ENCODE measurements around the gene ROBO3. TPM values are rescaled to one million over a fixed set of nuclear protein-coding genes. Genes with fewer than 3 reads are reported as not detected.

Gene ROBO3
- total and polyA plus RNA-seq, 2 donors (not counting 1 experiment from before 2014, with no cell fraction given), result 1.0 to 7.4 TPM

GRCh38 chr11:124876818-124877630, 11.8 kb downstream of the ROBO3 start:
- Mint-ChIP-seq H3K4me1 (peaks cover 24% of the 10 kb centered on the region), H3K27me3 (peaks cover 71% of the 10 kb centered on the region), H3K27ac (no peak overlapping the region), H3K4me3 (peak overlapping the region; percentile 90), H3K9me3 (ENCODE audit: insufficient read depth) (no peaks in the 10 kb centered on the region)
- TF ChIP-seq EZH2 (IDR thresholded peaks at IDR 0.05; ENCODE audit: borderline replicate concordance, insufficient read depth, low read depth, low read length, poor library complexity, severe bottlenecking) (no peak), CTCF (IDR thresholded peaks at IDR 0.05) (no peak)
- CTCF ChIA-PET, result interaction anchor here (0.6 to 1.3 kb wide), 18 partner anchors 8 to 265 kb away, joined by 3 to 15 read pairs (median 4); partner anchors contain the start of genes CCDC15 and ROBO3
- H4K20me1 ChIP-seq (ENCODE audit: control insufficient read depth, insufficient read depth, low read length, poor library complexity, severe bottlenecking), result no peaks in the 10 kb centered on the region
- no peak overlapping the region for H3K27ac ChIP-seq (ENCODE audit: low read length in 2 of 2)
- H3K27me3 ChIP-seq (replicated peaks in 1 of 4; ENCODE audit: control extremely low read depth in 1 of 4, control insufficient read depth in 3 of 4, insufficient read depth in 4 of 4, low read length in 3 of 4), result peaks cover 0 to 65% (median 20%) of the 10 kb centered on the region in 4 experiments
- H3K79me2 ChIP-seq (ENCODE audit: control insufficient read depth, insufficient read depth, low read length), result no peaks in the 10 kb centered on the region
- H3K9me3 ChIP-seq (ENCODE audit: control extremely low read depth in 1 of 3, control insufficient read depth in 2 of 3, insufficient read depth in 1 of 3, low read length in 2 of 3), result peaks cover 0 to 30% (median 0%) of the 10 kb centered on the region in 3 donors
- POLR2A ChIA-PET, result interaction anchor here (0.8 to 1.2 kb wide), 2 partner anchors 49 to 76 kb away, joined by 4 to 8 read pairs; partner anchors contain the start of gene CCDC15
- 20% methylated on average over 29 of the region's 30 CpGs for WGBS (ENCODE audit: insufficient coverage)
- peak overlapping the region in 4 of 5 experiments; percentile 50 to 77 (median 64) for H3K4me3 ChIP-seq (ENCODE audit: control extremely low read depth in 1 of 5, extremely low read depth in 1 of 5, insufficient read depth in 1 of 5, low read depth in 2 of 5, low read length in 4 of 5)
- intact Hi-C loops (cut with micrococcal nuclease), result loop anchor here (1.0 to 5.0 kb wide), 3 partner anchors 40 to 208 kb away; partner anchors contain the start of gene CCDC15
- DNase-seq (peak; percentile 18), ATAC-seq (ENCODE audit: low read depth) (no peak)
- H3K36me3 ChIP-seq (replicated peaks in 1 of 2; ENCODE audit: control extremely low read depth in 1 of 2, control insufficient read depth in 1 of 2, extremely low read depth in 1 of 2, insufficient read depth in 2 of 2, low read length in 1 of 2), result no peaks in the 10 kb centered on the region
- peak overlapping the region; percentile 98 for H3K4me2 ChIP-seq (replicated peaks; ENCODE audit: low read depth, low read length, poor library complexity, severe bottlenecking)
- H3K9ac ChIP-seq (ENCODE audit: low read length), result peak overlapping the region; percentile 80
- peak overlapping the region; percentile 90 for H2AFZ ChIP-seq (ENCODE audit: insufficient read depth, low read depth, low read length, poor library complexity, severe bottlenecking)
- H3K4me1 ChIP-seq (ENCODE audit: control insufficient read depth in 2 of 2, insufficient read depth in 2 of 2, low read length in 2 of 2), result peaks cover 19 to 22% of the 10 kb centered on the region in 2 donors

DNA sequence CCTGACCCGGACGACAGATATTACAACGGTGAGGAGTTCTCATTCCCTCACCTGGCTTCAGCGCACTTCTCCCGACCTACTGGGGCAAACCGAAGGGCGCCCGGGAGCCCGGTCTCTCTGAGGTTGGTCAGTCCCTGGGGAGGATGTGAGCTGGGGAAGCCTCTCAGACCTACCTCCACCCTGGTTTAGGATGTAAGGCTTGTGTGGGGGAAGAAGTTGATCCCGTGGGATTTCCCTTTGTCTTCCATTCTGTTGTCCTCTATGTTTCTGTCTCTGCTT, 12.3 kb downstream of the ROBO3 start:
- H3K27ac Mint-ChIP-seq, result no peak overlapping the region
- intact Hi-C loops (cut with micrococcal nuclease), result loop anchor here (5.0 kb wide), 2 partner anchors 40 to 75 kb away; partner anchors contain the start of gene CCDC15

More for the DNA sequence above, 12.3 kb downstream of the ROBO3 start:
- H3K4me1 Mint-ChIP-seq, result peaks cover 24% of the 10 kb centered on the region
- Histone ChIP-seq H2AFZ (ENCODE audit: insufficient read depth, low read depth, low read length, poor library complexity, severe bottlenecking) (peak overlapping the region; percentile 90), H3K4me2 (replicated peaks; ENCODE audit: low read depth, low read length, poor library complexity, severe bottlenecking) (peak overlapping the region; percentile 98), H3K27ac (ENCODE audit: low read length in 2 of 2) (no peak overlapping the region), H3K9ac (ENCODE audit: low read length) (peak overlapping the region; percentile 80), H3K27me3 (replicated peaks in 1 of 4; ENCODE audit: control extremely low read depth in 1 of 4, control insufficient read depth in 3 of 4, insufficient read depth in 4 of 4, low read length in 3 of 4) (peaks cover 0 to 65% (median 18%) of the 10 kb centered on the region in 4 experiments), H3K9me3 (ENCODE audit: control extremely low read depth in 1 of 3, control insufficient read depth in 2 of 3, insufficient read depth in 1 of 3, low read length in 2 of 3) (peaks cover 0 to 25% (median 0%) of the 10 kb centered on the region in 3 donors), H3K4me3 (ENCODE audit: control extremely low read depth in 1 of 5, extremely low read depth in 1 of 5, insufficient read depth in 1 of 5, low read depth in 2 of 5, low read length in 4 of 5) (no peak overlapping the region), H3K4me1 (ENCODE audit: control insufficient read depth in 2 of 2, insufficient read depth in 2 of 2, low read length in 2 of 2) (peaks cover 19 to 22% of the 10 kb centered on the region in 2 donors), H3K36me3 (replicated peaks in 1 of 2; ENCODE audit: control extremely low read depth in 1 of 2, control insufficient read depth in 1 of 2, extremely low read depth in 1 of 2, insufficient read depth in 2 of 2, low read length in 1 of 2) (no peaks in the 10 kb centered on the region), H4K20me1 (ENCODE audit: control insufficient read depth, insufficient read depth, low read length, poor library complexity, severe bottlenecking) (no peaks in the 10 kb centered on the region), H3K79me2 (ENCODE audit: control insufficient read depth, insufficient read depth, low read length) (no peaks in the 10 kb centered on the region)
- TF ChIP-seq EZH2 (IDR thresholded peaks at IDR 0.05; ENCODE audit: borderline replicate concordance, insufficient read depth, low read depth, low read length, poor library complexity, severe bottlenecking) (no peak), CTCF (IDR thresholded peaks at IDR 0.05) (no peak)
- peak; percentile 17 for DNase-seq
- H3K9me3 Mint-ChIP-seq (ENCODE audit: insufficient read depth), result no peaks in the 10 kb centered on the region
- POLR2A ChIA-PET, result no interaction called here
- peaks cover 66% of the 10 kb centered on the region for H3K27me3 Mint-ChIP-seq
- 60% methylated on average over 5 of the region's 10 CpGs for WGBS (ENCODE audit: insufficient coverage)
- CTCF ChIA-PET, result no interaction called here
- peak overlapping the region; percentile 90 for H3K4me3 Mint-ChIP-seq
- ATAC-seq (ENCODE audit: low read depth), result no peak
